HG02981 (cell line): ENCODE results near the gene CBLN1.

ENCODE experiments used
- ATAC-seq: cut with Tn5 transposase; IDR thresholded peaks from one replicate; pipeline ENCODE4 v1.9.1; 2021; ENCODE audit warnings: mild to moderate bottlenecking, moderate library complexity; ENCODE audit not compliant: unreplicated experiment

CBLN1 gene

GRCh38 chr16:49281480-49281842 lies at the start of gene CBLN1:
TSS of gene CBLN1 (minus strand) at chr16:49281838. CDS start at chr16:49281465, 373 bp downstream.
- ATAC-seq = peak; percentile 15

GRCh38 chr16:49330562-49331201 lies 49.0 kb upstream of the CBLN1 start:
- ATAC-seq = no peak

- no peak for ATAC-seq
These were observed 46.7 kb upstream of the CBLN1 start for GRCh38 chr16:49328325-49328724.

- no peak for ATAC-seq
These were observed 45.8 kb upstream of the CBLN1 start for GRCh38 chr16:49327466-49327865.

GRCh38 chr16:49324703-49325102 lies 43.1 kb upstream of the CBLN1 start:
- ATAC-seq = no peak

GRCh38 chr16:49315602-49316001 lies 34.0 kb upstream of the CBLN1 start:
- ATAC-seq = no peak

- no peak for ATAC-seq
These were observed 30.8 kb upstream of the CBLN1 start for GRCh38 chr16:49312389-49312985.

- ATAC-seq = no peak
These were observed 30.2 kb upstream of the CBLN1 start for GRCh38 chr16:49311823-49312222.

- no peak for ATAC-seq
These were observed 25.5 kb upstream of the CBLN1 start for GRCh38 chr16:49307176-49307575.

GRCh38 chr16:49305406-49305805 lies 23.8 kb upstream of the CBLN1 start:
- no peak for ATAC-seq

- no peak for ATAC-seq
These were observed 10.8 kb upstream of the CBLN1 start for GRCh38 chr16:49292413-49292812.

- no peak for ATAC-seq
These were observed 5.9 kb upstream of the CBLN1 start for GRCh38 chr16:49287572-49287971.

GRCh38 chr16:49284962-49285361 lies 3.3 kb upstream of the CBLN1 start:
- no peak for ATAC-seq

GRCh38 chr16:49283376-49284049 lies 1.9 kb upstream of the CBLN1 start:
- ATAC-seq = no peak

GRCh38 chr16:49282690-49283375 lies 1.2 kb upstream of the CBLN1 start:
- ATAC-seq = no peak

GRCh38 chr16:49281843-49282642 lies 405 bp upstream of the CBLN1 start:
- peak; percentile 78 for ATAC-seq

GRCh38 chr16:49280841-49281371 lies 732 bp downstream of the CBLN1 start:
- ATAC-seq = no peak

GRCh38 chr16:49280105-49280741 lies 1.4 kb downstream of the CBLN1 start:
- no peak for ATAC-seq

- no peak for ATAC-seq
These were observed 2.5 kb downstream of the CBLN1 start for GRCh38 chr16:49278944-49279725.

- ATAC-seq = no peak
These were observed 3.1 kb downstream of the CBLN1 start for GRCh38 chr16:49278567-49278827.
